ENCODE results near the gene MAP1LC3B2. TPM values are rescaled to one million over a fixed set of nuclear protein-coding genes. Genes with fewer than 3 reads are reported as not detected.
A peak's percentile ranks its signal among the peaks of the same experiment; 100 is the strongest.

Gene MAP1LC3B2
- total RNA-seq, 2 donors from 2014 or later: not detected

DNA sequence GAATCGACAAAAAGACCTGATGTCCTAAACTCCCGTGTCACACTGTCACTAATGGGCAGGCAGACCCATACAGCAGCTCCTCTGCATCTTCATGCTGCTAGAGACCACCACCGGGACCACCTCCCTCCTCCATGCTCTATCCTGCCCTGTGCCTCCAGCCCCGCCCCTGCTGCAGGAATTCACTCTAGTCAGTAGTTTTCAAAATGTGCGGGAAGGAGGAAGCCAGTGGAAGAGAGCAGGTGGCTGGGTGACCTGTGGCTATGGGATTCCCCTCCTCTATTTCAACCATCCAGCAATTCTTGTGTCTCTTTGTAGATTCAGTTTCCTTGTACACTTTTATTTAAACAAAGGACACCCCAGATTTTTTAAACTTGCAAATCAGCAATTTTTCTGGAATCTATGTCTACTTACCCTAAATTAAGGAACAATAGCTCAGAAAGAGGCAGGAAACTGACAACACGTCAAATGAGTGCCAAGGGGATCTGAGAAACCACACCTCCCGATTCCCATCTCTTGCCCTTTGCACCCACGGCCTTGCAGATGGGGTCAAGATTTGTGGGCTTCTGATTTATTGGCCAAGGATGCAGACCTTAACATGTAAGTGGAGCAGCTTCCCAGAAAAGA lies 20.4 kb upstream of the MAP1LC3B2 start:
- DNase-seq: no peak
- Histone ChIP-seq H3K36me3 (replicated peaks in 1 of 2; ENCODE audit: insufficient read depth in 1 of 2, low read depth in 2 of 2) (no peaks in the 10 kb centered on the region), H3K27me3 (no peaks in the 10 kb centered on the region), H3K27ac (no peak overlapping the region), H3K4me1 (peaks cover 17% of the 10 kb centered on the region), H3K4me3 (no peak overlapping the region), H3K9me3 (no peaks in the 10 kb centered on the region)
- no peak for ATAC-seq
- intact Hi-C loops (cut with DNase I): loop anchor here (10.0 kb wide), 1 partner anchor 126 kb away; no protein-coding TSS in a partner anchor
- 69 to 71% methylated on average over 8 of the region's 8 CpGs for WGBS, 2 donors
- TF ChIP-seq POLR2A (IDR thresholded peaks at IDR 0.05): no peak
- TF ChIP-seq, protein P1, sequence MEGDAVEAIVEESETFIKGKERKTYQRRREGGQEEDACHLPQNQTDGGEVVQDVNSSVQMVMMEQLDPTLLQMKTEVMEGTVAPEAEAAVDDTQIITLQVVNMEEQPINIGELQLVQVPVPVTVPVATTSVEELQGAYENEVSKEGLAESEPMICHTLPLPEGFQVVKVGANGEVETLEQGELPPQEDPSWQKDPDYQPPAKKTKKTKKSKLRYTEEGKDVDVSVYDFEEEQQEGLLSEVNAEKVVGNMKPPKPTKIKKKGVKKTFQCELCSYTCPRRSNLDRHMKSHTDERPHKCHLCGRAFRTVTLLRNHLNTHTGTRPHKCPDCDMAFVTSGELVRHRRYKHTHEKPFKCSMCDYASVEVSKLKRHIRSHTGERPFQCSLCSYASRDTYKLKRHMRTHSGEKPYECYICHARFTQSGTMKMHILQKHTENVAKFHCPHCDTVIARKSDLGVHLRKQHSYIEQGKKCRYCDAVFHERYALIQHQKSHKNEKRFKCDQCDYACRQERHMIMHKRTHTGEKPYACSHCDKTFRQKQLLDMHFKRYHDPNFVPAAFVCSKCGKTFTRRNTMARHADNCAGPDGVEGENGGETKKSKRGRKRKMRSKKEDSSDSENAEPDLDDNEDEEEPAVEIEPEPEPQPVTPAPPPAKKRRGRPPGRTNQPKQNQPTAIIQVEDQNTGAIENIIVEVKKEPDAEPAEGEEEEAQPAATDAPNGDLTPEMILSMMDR (IDR thresholded peaks at IDR 0.05): no peak

DNA sequence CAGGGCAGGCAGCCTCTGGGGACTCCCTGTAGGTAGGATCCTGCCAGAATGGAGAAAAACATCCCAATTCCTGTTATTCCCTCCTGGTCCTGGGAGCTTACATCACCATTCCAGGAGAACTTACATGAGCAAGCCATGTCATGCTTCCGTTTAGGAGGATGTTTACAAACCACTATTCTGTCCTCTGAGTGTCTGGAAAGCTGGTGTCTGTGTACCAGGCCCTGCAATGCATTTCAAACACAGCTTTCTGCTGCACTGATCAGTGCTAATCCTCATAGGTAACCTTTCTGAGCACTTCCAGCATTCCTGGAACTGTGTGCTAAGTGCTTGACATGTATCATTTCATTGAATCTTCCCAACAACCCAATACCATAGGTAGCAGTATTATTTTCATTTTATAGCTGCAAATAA lies 19.8 kb upstream of the MAP1LC3B2 start:
- Histone ChIP-seq H3K4me1 (peaks cover 13% of the 10 kb centered on the region), H3K4me3 (no peak overlapping the region), H3K36me3 (replicated peaks in 1 of 2; ENCODE audit: insufficient read depth in 1 of 2, low read depth in 2 of 2) (no peaks in the 10 kb centered on the region), H3K27me3 (no peaks in the 10 kb centered on the region), H3K9me3 (no peaks in the 10 kb centered on the region), H3K27ac (no peak overlapping the region)
- no peak for ATAC-seq
- TF ChIP-seq, protein P1 (IDR thresholded peaks at IDR 0.05): no peak
- TF ChIP-seq POLR2A (IDR thresholded peaks at IDR 0.05): no peak
- 33 to 59% methylated on average over 1 of the region's 1 CpG for WGBS, 2 donors
- intact Hi-C loops (cut with DNase I): loop anchor here (10.0 kb wide), 1 partner anchor 125 kb away; no protein-coding TSS in a partner anchor
- DNase-seq: no peak

DNA sequence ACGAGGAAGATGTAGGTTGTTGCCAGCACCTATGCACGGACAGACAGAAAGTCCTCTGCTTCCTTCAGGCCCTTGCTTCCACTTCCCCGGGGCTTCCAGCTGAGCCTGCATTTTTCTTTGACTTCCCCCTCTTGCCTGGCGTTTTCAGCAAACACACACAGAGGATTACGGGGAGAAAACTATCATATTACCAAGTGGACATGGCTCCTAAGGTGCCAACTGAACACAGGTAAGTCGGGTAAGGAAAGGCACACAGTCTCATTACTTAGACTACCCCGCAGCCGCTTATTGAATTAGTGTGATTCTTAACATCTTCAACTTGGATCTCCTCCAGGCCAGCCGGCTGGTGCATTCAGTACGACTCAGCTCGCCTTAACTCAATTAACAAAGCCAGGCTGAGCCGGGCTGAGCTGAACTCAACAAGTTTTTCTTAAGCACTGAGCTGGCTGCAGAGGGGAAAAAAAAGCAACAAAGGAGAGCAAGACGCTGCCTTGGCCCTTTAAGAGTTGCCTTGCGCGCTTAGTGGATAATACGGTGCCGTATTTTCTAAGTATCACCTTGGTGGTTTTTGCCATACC lies 19.2 kb upstream of the MAP1LC3B2 start:
- H3K4me3 ChIP-seq: no peak overlapping the region
- H3K9me3 ChIP-seq: no peaks in the 10 kb centered on the region
- H3K27ac ChIP-seq: no peak overlapping the region
- H3K27me3 ChIP-seq: no peaks in the 10 kb centered on the region
- 12 to 17% methylated on average over 17 of the region's 17 CpGs for WGBS, 2 donors
- ATAC-seq (peak; percentile 59), DNase-seq (peak; percentile 58 to 76 (median 67))
- H3K4me1 ChIP-seq: peaks cover 8% of the 10 kb centered on the region
- TF ChIP-seq, protein P1 (IDR thresholded peaks at IDR 0.05): no peak
- TF ChIP-seq POLR2A (IDR thresholded peaks at IDR 0.05): no peak
- intact Hi-C loops (cut with DNase I): loop anchor here (10.0 kb wide), 1 partner anchor 125 kb away; no protein-coding TSS in a partner anchor
- H3K36me3 ChIP-seq (replicated peaks in 1 of 2; ENCODE audit: insufficient read depth in 1 of 2, low read depth in 2 of 2): no peaks in the 10 kb centered on the region

DNA sequence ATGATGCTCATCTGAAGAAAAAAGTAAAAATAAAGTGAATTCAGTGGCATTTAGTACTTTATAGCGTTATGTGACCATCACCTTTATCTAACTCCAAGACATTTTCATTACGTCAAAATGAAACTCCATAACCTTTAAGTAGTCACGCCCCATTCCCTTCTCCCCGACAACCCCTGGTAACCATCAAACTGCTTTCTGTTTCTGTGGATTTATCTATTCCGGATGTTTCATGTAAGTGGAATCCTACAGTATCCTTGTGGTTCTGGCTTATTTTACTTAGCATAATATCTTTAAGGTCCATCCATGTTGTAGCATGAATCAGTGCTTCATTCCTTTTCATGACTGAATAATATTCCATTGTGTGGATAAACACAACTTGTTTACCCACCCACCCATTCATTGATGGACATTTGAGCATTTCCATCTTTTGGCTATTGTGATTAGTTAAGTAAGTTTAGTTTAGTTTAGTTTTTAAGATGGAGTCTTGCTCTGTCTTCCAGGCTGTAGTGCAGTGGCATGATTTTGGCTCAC lies 18.5 kb upstream of the MAP1LC3B2 start:
- DNase-seq (no peak), ATAC-seq (no peak)
- peaks cover 8% of the 10 kb centered on the region for H3K4me1 ChIP-seq
- WGBS, 2 donors: 63 to 67% methylated on average over 5 of the region's 5 CpGs
- H3K27me3 ChIP-seq: no peaks in the 10 kb centered on the region
- TF ChIP-seq POLR2A (IDR thresholded peaks at IDR 0.05): no peak
- TF ChIP-seq, protein P1 (IDR thresholded peaks at IDR 0.05): no peak
- intact Hi-C loops (cut with DNase I): no loop called here
- no peaks in the 10 kb centered on the region for H3K36me3 ChIP-seq (replicated peaks in 1 of 2; ENCODE audit: insufficient read depth in 1 of 2, low read depth in 2 of 2)
- H3K9me3 ChIP-seq: no peaks in the 10 kb centered on the region
- H3K27ac ChIP-seq: no peak overlapping the region
- no peak overlapping the region for H3K4me3 ChIP-seq
